ENCODE data around the gene PTPRN2. TPM values are rescaled to one million over a fixed set of nuclear protein-coding genes. Genes with fewer than 3 reads are reported as not detected.

PTPRN2 gene
- total RNA-seq, 5 donors from 2014 or later (not counting 1 experiment from before 2014, with no cell fraction given) = 0.60 to 1.7 (median 0.82) TPM

GRCh38 chr7:157946398-157947060, 641.1 kb downstream of the PTPRN2 start:
- Histone ChIP-seq H3K27ac (ENCODE audit: low read length) (no peak overlapping the region), H3K27me3 (replicated peaks in 1 of 2; ENCODE audit: control insufficient read depth in 2 of 2, extremely low read depth in 1 of 2, insufficient read depth in 2 of 2, low read length in 1 of 2) (peaks cover 0 to 23% of the 10 kb centered on the region in 2 experiments), H3K4me1 (ENCODE audit: control insufficient read depth in 1 of 2, extremely low read depth in 1 of 2, insufficient read depth in 2 of 2, low read length in 2 of 2) (no peaks in the 10 kb centered on the region), H3K36me3 (ENCODE audit: control insufficient read depth in 2 of 2, extremely low read depth in 1 of 2, insufficient read depth in 1 of 2, low read length in 1 of 2) (no peaks in the 10 kb centered on the region), H3K9me3 (no peaks in the 10 kb centered on the region), H3K4me3 (ENCODE audit: control insufficient read depth in 1 of 2, extremely low read depth in 1 of 2, low read length in 1 of 2) (no peak overlapping the region)
- Mint-ChIP-seq H3K27me3 (peaks cover 13 to 24% of the 10 kb centered on the region in 2 donors), H3K4me1 (no peaks in the 10 kb centered on the region), H3K4me3 (no peak overlapping the region), H3K36me3 (no peaks in the 10 kb centered on the region), H3K9me3 (peaks cover 7 to 10% (median 10%) of the 10 kb centered on the region in 3 donors), H3K27ac (no peak overlapping the region)
- CTCF ChIA-PET = no interaction called here
- 87% methylated on average over 8 of the region's 9 CpGs for WGBS (ENCODE audit: insufficient coverage)
- no peak for DNase-seq
- POLR2A ChIA-PET = no interaction called here
- ATAC-seq (replicated peaks in 1 of 4) = no peak

DNA sequence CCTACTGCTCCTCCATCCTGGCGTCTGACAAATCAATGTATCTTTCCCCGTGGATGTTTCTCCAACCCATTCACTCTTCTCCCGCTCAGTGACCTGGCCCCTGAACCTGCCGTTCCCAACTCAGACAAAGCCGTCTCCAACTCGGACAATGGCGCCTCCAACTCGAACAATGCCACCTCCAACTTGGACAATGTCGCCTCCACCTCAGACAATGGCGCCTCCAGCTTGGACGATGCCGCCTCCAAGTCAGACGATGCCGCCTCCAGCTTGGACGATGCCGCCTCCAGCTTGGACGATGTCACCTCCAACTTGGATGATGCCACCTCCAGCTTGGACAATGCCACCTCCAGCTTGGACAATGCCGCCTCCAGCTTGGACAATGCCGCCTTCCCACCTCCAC, 642.2 kb downstream of the PTPRN2 start:
- Histone ChIP-seq H3K4me3 (ENCODE audit: control insufficient read depth in 1 of 2, extremely low read depth in 1 of 2, low read length in 1 of 2) (no peak overlapping the region), H3K4me1 (ENCODE audit: control insufficient read depth in 1 of 2, extremely low read depth in 1 of 2, insufficient read depth in 2 of 2, low read length in 2 of 2) (no peaks in the 10 kb centered on the region), H3K27ac (ENCODE audit: low read length) (no peak overlapping the region), H3K27me3 (replicated peaks in 1 of 2; ENCODE audit: control insufficient read depth in 2 of 2, extremely low read depth in 1 of 2, insufficient read depth in 2 of 2, low read length in 1 of 2) (peaks cover 0 to 21% of the 10 kb centered on the region in 2 experiments), H3K36me3 (ENCODE audit: control insufficient read depth in 2 of 2, extremely low read depth in 1 of 2, insufficient read depth in 1 of 2, low read length in 1 of 2) (no peaks in the 10 kb centered on the region), H3K9me3 (no peaks in the 10 kb centered on the region)
- H3K27ac Mint-ChIP-seq = no peak overlapping the region
- peaks cover 8 to 20% of the 10 kb centered on the region in 2 donors for H3K27me3 Mint-ChIP-seq
- no peak overlapping the region for H3K4me3 Mint-ChIP-seq
- H3K9me3 Mint-ChIP-seq = peaks cover 7 to 10% (median 10%) of the 10 kb centered on the region in 3 donors
- H3K4me1 Mint-ChIP-seq = no peaks in the 10 kb centered on the region
- CTCF ChIA-PET = no interaction called here
- WGBS (ENCODE audit: insufficient coverage) = 89% methylated on average over 19 of the region's 19 CpGs
- H3K36me3 Mint-ChIP-seq = no peaks in the 10 kb centered on the region
- ATAC-seq (replicated peaks in 1 of 4) (no peak), DNase-seq (no peak)
- POLR2A ChIA-PET = no interaction called here

GRCh38 chr7:157944734-157945291, 642.8 kb downstream of the PTPRN2 start:
- no peak overlapping the region for H3K4me3 Mint-ChIP-seq
- peaks cover 8 to 20% of the 10 kb centered on the region in 2 donors for H3K27me3 Mint-ChIP-seq
- H3K36me3 Mint-ChIP-seq = no peaks in the 10 kb centered on the region
- ChIA-PET POLR2A (no interaction called here), CTCF (no interaction called here)
- no peaks in the 10 kb centered on the region for H3K4me1 Mint-ChIP-seq
- H3K27ac ChIP-seq (ENCODE audit: low read length) = no peak overlapping the region
- WGBS (ENCODE audit: insufficient coverage) = 91% methylated on average over 5 of the region's 10 CpGs
- H3K9me3 ChIP-seq = no peaks in the 10 kb centered on the region
- peaks cover 7 to 10% (median 10%) of the 10 kb centered on the region in 3 donors for H3K9me3 Mint-ChIP-seq
- no peak overlapping the region for H3K4me3 ChIP-seq (ENCODE audit: control insufficient read depth in 1 of 2, extremely low read depth in 1 of 2, low read length in 1 of 2)
- DNase-seq = no peak
- H3K36me3 ChIP-seq (ENCODE audit: control insufficient read depth in 2 of 2, extremely low read depth in 1 of 2, insufficient read depth in 1 of 2, low read length in 1 of 2) = no peaks in the 10 kb centered on the region
- peaks cover 0 to 21% of the 10 kb centered on the region in 2 experiments for H3K27me3 ChIP-seq (replicated peaks in 1 of 2; ENCODE audit: control insufficient read depth in 2 of 2, extremely low read depth in 1 of 2, insufficient read depth in 2 of 2, low read length in 1 of 2)
- H3K27ac Mint-ChIP-seq = no peak overlapping the region
- no peak for ATAC-seq (replicated peaks in 1 of 4)
- no peaks in the 10 kb centered on the region for H3K4me1 ChIP-seq (ENCODE audit: control insufficient read depth in 1 of 2, extremely low read depth in 1 of 2, insufficient read depth in 2 of 2, low read length in 2 of 2)

- Histone ChIP-seq H3K4me3 (ENCODE audit: control insufficient read depth in 1 of 2, extremely low read depth in 1 of 2, low read length in 1 of 2) (no peak overlapping the region), H3K27ac (ENCODE audit: low read length) (no peak overlapping the region), H3K9me3 (no peaks in the 10 kb centered on the region), H3K4me1 (ENCODE audit: control insufficient read depth in 1 of 2, extremely low read depth in 1 of 2, insufficient read depth in 2 of 2, low read length in 2 of 2) (no peaks in the 10 kb centered on the region), H3K27me3 (replicated peaks in 1 of 2; ENCODE audit: control insufficient read depth in 2 of 2, extremely low read depth in 1 of 2, insufficient read depth in 2 of 2, low read length in 1 of 2) (peaks cover 0 to 25% of the 10 kb centered on the region in 2 experiments), H3K36me3 (ENCODE audit: control insufficient read depth in 2 of 2, extremely low read depth in 1 of 2, insufficient read depth in 1 of 2, low read length in 1 of 2) (no peaks in the 10 kb centered on the region)
- POLR2A ChIA-PET = no interaction called here
- H3K27me3 Mint-ChIP-seq = peaks cover 8 to 20% of the 10 kb centered on the region in 2 donors
- DNase-seq (no peak), ATAC-seq (replicated peaks in 1 of 4) (no peak)
- peaks cover 7 to 10% (median 10%) of the 10 kb centered on the region in 3 donors for H3K9me3 Mint-ChIP-seq
- H3K36me3 Mint-ChIP-seq = no peaks in the 10 kb centered on the region
- WGBS (ENCODE audit: insufficient coverage) = 77% methylated on average over 3 of the region's 14 CpGs
- H3K4me3 Mint-ChIP-seq = no peak overlapping the region
- no peaks in the 10 kb centered on the region for H3K4me1 Mint-ChIP-seq
- CTCF ChIA-PET = interaction anchor here in 1 of 2 donors (0.5 kb wide), 1 partner anchor 156 kb away, joined by 3 read pairs; no protein-coding TSS in a partner anchor
- H3K27ac Mint-ChIP-seq = peak overlapping the region in 1 of 2 donors; percentile 19
These were observed 643.6 kb downstream of the PTPRN2 start for GRCh38 chr7:157944051-157944450.

- H3K4me3 Mint-ChIP-seq = no peak overlapping the region
- WGBS (ENCODE audit: insufficient coverage) = 67% methylated on average over 1 of the region's 6 CpGs
- H3K36me3 Mint-ChIP-seq = no peaks in the 10 kb centered on the region
- Histone ChIP-seq H3K4me1 (ENCODE audit: control insufficient read depth in 1 of 2, extremely low read depth in 1 of 2, insufficient read depth in 2 of 2, low read length in 2 of 2) (no peaks in the 10 kb centered on the region), H3K4me3 (ENCODE audit: control insufficient read depth in 1 of 2, extremely low read depth in 1 of 2, low read length in 1 of 2) (no peak overlapping the region), H3K36me3 (ENCODE audit: control insufficient read depth in 2 of 2, extremely low read depth in 1 of 2, insufficient read depth in 1 of 2, low read length in 1 of 2) (no peaks in the 10 kb centered on the region), H3K27me3 (replicated peaks in 1 of 2; ENCODE audit: control insufficient read depth in 2 of 2, extremely low read depth in 1 of 2, insufficient read depth in 2 of 2, low read length in 1 of 2) (peaks cover 0 to 25% of the 10 kb centered on the region in 2 experiments), H3K9me3 (no peaks in the 10 kb centered on the region), H3K27ac (ENCODE audit: low read length) (no peak overlapping the region)
- ChIA-PET POLR2A (no interaction called here), CTCF (no interaction called here)
- H3K4me1 Mint-ChIP-seq = no peaks in the 10 kb centered on the region
- peaks cover 8 to 20% of the 10 kb centered on the region in 2 donors for H3K27me3 Mint-ChIP-seq
- peaks cover 7 to 10% (median 10%) of the 10 kb centered on the region in 3 donors for H3K9me3 Mint-ChIP-seq
- no peak for ATAC-seq (replicated peaks in 1 of 4)
- no peak for DNase-seq
- no peak overlapping the region for H3K27ac Mint-ChIP-seq
These were observed 644.1 kb downstream of the PTPRN2 start for GRCh38 chr7:157943561-157943960.

- Mint-ChIP-seq H3K36me3 (no peaks in the 10 kb centered on the region), H3K27me3 (peaks cover 8 to 22% of the 10 kb centered on the region in 2 donors), H3K9me3 (no peaks in the 10 kb centered on the region), H3K4me3 (no peak overlapping the region), H3K4me1 (no peaks in the 10 kb centered on the region), H3K27ac (no peak overlapping the region)
- Histone ChIP-seq H3K9me3 (no peaks in the 10 kb centered on the region), H3K36me3 (ENCODE audit: control insufficient read depth in 2 of 2, extremely low read depth in 1 of 2, insufficient read depth in 1 of 2, low read length in 1 of 2) (no peaks in the 10 kb centered on the region), H3K27me3 (replicated peaks in 1 of 2; ENCODE audit: control insufficient read depth in 2 of 2, extremely low read depth in 1 of 2, insufficient read depth in 2 of 2, low read length in 1 of 2) (peaks cover 0 to 33% of the 10 kb centered on the region in 2 experiments), H3K27ac (ENCODE audit: low read length) (no peak overlapping the region), H3K4me1 (ENCODE audit: control insufficient read depth in 1 of 2, extremely low read depth in 1 of 2, insufficient read depth in 2 of 2, low read length in 2 of 2) (no peaks in the 10 kb centered on the region), H3K4me3 (ENCODE audit: control insufficient read depth in 1 of 2, extremely low read depth in 1 of 2, low read length in 1 of 2) (no peak overlapping the region)
- WGBS (ENCODE audit: insufficient coverage) = 80% methylated on average over 1 of the region's 4 CpGs
- CTCF ChIA-PET = no interaction called here
- DNase-seq (no peak), ATAC-seq (replicated peaks in 1 of 4) (no peak)
- POLR2A ChIA-PET = no interaction called here
These were observed 646.4 kb downstream of the PTPRN2 start for GRCh38 chr7:157941210-157941609.
